Measurements from ENCODE around the gene PRKCB. TPM values are rescaled to one million over a fixed set of nuclear protein-coding genes. Genes with fewer than 3 reads are reported as not detected.

Gene PRKCB
- not detected in 2 replicates for total RNA-seq

GRCh38 chr16:23835390-23836077, at the start of gene PRKCB:
Gene PRKCB, plus strand, starts transcription at chr16:23835983.

GRCh38 chr16:24255456-24256371, 419.9 kb downstream of the PRKCB start, which contains the start of gene CACNG3:
Gene CACNG3, plus strand, starts transcription at chr16:24256335. Its CDS starts 420 bp downstream, at chr16:24256755.

Other genes with a start within 250 kb of the PRKCB start
- gene NDUFAB1, start 239.7 kb upstream of the PRKCB start, total RNA-seq: 79.9 and 91.7 TPM in 2 replicates
- 7.6 and 9.2 TPM in 2 replicates for gene PALB2, start 194.7 kb upstream of the PRKCB start, total RNA-seq
- 23.0 and 25.6 TPM in 2 replicates for gene DCTN5, start 194.5 kb upstream of the PRKCB start, total RNA-seq
- 3.6 and 4.2 TPM in 2 replicates for gene PLK1, start 157.1 kb upstream of the PRKCB start, total RNA-seq
- gene ERN2, start 122.8 kb upstream of the PRKCB start, total RNA-seq: 0.47 TPM in 1 of 2 replicates, not detected in the other
- gene CHP2, start 81.0 kb upstream of the PRKCB start, total RNA-seq: not detected in 2 replicates